Right ventricle myocardium inferior (tissue), 1 donor: ENCODE data around the gene OR1I1. TPM values are rescaled to one million over a fixed set of nuclear protein-coding genes. Genes with fewer than 3 reads are reported as not detected.
"Not testable (repeated sequence)": the region's sequence is repeated elsewhere in the genome, so short reads cannot be mapped to it uniquely, and the experiment has no call there.

Experiments used
- ATAC-seq: fragments of 200-7000 bp; cut with Tn5 transposase; one replicate; pipeline ENCODE4 v1.9.1; 2020; ENCODE audit warnings: mild to moderate bottlenecking, moderate library complexity
- DNase-seq: peaks from one replicate; pipeline ENCODE4 v3.0.0; 2021; ENCODE audit errors: missing footprints
- intact Hi-C: fragments of 100-400 bp; cut with DNase I; formaldehyde crosslinking; loops from one replicate; pipeline ENCODE4 v1.11.0; 2022
- total RNA-seq: library from RNA; stranded (reverse); fragmentation: NEBNext Ultra II Directional; extraction: Animal tissue kit (Norgen Biotek cat#: 25700); gene quantifications from one replicate; pipeline ENCODE4 v1.2.1, GENCODE V29; 2021
- donor health status: DM: no; HTN: yes; CAD: no; lungs with severe emphysema.

Gene OR1I1
- total RNA-seq, 1 donor from 2014 or later: not detected

DNA sequence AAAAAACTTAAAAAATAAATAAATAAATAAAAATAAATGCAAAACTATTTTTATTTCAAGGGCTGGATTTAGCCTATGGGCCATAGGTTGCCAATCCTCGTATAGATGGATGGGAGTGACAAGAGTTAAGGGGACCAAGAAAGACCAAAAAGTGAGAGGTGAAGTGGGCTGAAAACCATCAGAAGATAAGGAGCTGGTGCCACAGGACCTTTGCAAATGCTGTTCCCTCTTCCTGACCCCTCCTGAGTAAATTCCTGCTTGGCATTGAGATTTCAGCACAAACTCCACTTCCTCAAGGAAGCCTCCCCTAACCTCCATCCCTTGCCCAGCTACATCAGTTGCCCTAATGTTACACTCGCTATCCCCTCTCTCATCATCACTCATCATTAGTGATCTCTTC is 11.0 kb downstream of the OR1I1 start:
- intact Hi-C loops: loop anchor here (2.0 to 5.0 kb wide), 2 partner anchors 58 to 464 kb away; no protein-coding TSS in a partner anchor
- ATAC-seq (no peak), DNase-seq (no peak)

DNA sequence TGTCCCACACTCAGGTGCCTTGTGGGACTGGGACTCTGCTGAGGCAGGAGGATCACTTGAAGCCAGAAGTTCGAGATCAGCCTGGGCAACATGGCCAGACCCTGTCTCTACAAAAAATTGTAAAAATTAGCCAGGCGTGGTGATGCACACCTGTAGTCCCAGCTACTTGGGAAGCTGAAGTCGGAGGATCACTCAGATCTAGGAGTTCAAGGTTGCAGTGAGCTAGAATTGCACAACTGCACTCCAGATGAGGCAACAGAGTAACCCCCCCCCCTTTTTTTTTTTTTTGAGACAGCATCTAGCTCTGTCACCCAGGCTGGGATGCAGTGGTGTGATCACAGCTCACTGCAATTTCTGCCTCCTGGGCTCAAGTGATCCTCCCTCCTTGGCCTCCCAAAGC is 14.2 kb downstream of the OR1I1 start:
- no peak for ATAC-seq
- intact Hi-C loops: no loop called here
- DNase-seq: no peak

DNA sequence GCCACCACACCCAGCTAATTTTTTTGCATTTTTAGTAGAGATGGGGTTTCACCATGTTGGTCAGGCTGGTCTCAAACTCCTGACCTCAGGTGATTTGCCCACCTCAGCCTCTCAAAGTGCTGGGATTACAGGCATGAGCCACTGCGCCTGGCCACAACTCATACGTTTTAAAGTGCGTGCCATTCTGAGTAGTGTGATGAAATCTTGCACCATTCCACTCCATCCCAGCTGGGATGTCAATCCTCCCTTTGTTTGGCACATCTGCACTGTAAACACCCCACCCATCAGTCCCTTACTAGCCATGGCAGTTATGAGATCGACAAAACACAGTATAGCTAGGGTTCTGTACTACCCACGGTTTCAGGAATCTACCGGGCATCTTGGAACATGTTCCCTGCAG is 16.0 kb downstream of the OR1I1 start:
- DNase-seq, ATAC-seq, intact Hi-C loops: not testable (repeated sequence)

DNA sequence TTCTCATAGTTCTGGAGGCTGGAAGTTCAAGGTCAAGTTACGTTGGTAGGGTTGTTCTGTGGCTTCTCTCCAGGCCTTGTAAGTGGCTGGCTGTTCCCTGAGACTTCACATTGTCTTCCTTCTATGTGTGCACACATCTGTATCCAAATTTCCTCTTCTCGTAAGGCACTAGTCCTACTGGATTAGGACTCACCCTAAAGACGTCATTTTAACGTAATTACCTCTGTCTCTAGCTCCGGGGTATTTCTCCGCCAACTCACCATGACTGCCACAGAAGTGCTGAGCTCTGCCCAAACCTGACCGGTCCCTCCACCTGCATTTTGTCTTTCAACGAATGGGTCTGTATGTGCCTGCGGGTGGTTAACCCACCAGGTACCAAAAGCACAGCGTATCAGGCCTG is 16.4 kb downstream of the OR1I1 start:
- intact Hi-C loops: no loop called here
- DNase-seq (no peak), ATAC-seq (no peak)

DNA sequence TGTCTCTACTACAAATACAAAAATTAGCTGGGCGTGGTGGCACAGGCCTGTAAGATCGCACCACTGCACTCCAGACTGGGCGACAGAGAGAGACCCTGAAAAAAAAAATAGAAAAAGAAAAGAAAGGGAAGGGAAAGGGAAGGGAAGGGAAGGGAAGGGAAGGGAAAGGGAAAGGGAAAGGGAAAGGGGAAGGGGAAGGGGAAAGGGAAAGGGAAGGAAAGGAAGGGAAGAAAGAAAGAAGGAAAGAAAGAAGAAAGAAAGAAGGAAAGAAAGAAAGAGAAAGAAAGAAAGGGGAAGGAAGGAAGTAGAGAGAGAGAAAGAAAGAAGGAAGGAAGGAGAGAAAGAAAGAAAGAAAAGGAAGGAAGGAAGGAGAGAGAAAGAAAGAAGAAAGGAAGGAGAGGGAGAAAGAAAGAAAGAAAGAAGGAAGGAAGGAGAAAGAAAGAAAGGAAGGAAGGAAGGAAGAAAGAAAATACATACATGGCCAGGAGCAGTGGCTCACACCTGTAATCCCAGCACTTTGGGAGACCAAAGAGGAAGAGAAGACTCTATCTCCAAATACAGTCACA is 17.1 kb downstream of the OR1I1 start:
- no peak for ATAC-seq
- intact Hi-C loops: no loop called here
- DNase-seq: no peak

DNA sequence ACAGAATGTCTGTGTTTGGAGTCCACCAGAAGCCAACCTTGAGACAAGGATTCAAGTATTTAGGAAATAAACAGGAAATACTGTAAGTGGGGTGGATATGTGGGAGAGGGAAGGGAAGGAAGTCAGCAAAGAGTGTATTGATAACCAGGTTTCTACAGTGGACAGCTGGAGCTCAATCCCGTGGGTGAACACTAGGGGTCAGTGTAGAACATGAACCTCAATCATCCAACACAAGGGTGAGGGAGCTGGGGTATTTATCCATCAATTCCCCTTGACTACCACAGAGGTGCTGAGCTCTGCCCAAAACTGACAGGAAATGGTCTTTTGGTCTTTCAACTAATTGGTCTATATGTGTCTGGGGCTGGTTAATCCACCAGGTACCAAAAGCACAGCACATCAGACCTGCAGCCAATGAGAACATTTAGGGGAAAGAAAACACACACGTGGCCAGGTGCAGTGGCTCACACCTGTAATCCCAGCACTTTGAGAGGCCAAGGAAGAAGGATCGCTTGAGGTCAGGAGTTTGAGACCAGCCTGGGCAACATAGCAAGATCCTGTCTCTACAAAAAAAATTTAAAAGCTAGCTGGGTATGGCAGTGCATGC is 19.6 kb downstream of the OR1I1 start:
- peak; percentile 60 for ATAC-seq
- intact Hi-C loops: loop anchor here (2.0 kb wide), 1 partner anchor 49 kb away; no protein-coding TSS in a partner anchor
- DNase-seq: no peak

DNA sequence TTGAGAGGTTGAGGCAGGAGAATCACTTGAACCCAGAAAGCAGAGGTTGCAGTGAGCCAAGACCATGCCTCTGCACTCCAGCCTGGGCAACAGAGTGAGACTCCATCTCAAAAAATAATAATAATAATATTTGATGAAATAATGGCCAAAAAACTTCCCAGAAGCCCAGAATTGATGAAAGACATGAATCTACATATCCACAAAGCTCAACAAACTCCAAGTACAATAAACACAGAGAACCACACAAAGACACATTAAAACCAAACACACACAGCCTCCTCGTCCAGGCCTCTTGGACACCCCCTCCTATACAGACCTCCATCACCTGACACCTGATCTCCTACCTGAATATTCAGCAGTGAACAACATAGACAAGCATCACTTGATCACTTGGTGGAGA is 22.0 kb downstream of the OR1I1 start:
- no peak for ATAC-seq
- intact Hi-C loops: no loop called here
- no peak for DNase-seq

DNA sequence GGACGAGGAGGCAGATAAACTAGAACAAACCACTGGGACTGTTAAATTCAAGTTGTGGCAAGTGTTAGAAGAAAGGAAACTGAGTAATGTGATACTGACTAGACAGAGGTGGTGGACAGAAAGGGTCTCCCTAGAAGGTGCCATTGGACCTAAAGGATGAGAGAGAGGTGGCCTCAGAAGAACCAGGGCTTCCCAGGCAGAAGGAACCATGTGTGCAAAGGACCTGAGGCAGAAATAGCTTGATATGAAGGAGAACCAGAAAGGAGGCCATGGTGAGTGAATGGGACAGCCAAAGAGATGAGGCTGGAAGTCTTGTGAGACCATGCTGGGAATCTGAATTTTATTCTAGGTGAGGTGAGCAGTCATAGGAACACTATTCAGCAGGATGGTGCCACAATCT is 22.4 kb downstream of the OR1I1 start:
- DNase-seq (no peak), ATAC-seq (no peak)
- intact Hi-C loops: no loop called here

DNA sequence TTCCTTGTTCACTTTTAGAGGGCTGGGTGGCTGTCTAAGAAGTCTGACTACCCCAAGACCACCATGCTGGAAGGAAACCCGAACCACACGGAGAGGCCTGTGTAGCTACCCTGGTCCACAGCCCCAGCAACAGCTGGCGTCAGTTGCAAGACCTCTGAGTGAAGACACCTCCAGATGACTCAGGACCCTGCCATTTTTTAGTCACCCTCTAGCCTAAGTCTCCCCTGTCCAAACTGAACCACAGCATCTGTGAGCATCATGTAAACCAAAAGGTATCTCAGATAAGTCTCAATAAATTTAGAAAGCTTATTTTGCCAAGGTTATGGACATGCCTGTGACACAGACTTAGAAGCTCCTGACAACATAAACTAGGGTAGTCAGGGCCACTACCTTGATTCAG is 23.0 kb downstream of the OR1I1 start:
- ATAC-seq (no peak), DNase-seq (no peak)
- intact Hi-C loops: no loop called here

DNA sequence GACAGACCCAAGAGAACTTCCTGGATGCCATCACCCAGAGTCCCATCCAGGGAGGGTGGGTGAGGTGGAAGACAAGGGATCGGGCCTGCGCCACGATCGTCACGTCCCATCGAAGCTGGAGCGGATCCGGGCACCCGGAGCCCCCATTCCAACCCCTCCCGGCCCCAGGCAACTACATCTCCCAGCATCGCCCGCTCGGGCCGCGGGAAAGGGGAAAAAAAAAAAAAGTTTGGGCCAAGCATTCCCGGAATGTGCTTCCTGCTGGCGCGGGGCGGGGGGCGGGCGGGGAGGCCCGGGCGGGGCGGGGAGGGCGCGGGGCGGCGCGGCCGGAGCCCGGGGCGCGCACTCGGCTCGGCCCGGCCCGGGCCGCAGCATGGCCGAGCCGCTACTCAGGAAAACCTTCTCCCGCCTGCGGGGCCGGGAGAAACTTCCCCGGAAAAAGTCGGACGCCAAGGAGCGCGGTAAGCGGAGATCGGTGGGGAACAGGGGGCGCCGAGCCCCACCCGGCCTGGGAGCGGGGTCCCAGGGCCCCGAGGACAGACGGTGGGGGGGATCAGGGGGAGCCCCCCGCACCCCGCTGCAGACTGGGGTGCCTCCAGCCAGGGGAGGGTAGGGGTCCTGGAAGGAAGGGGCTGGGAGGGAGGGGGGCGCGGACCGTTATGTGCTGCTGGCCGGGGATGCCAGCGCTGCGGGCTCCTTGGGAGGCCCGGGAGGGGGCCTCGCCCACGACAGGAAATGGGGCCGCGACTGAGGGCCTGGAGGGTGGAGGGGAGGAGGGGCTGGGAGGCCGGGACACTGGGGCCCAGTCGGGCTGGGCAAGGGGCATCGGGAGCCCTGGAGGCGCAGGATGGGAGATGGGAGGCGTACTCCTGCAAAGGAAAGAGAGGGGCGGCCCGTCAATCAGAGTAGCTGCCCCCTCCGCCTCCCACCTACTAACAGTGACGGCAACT is 25.3 kb downstream of the OR1I1 start, which contains the start of gene SYDE1:
TSS of gene SYDE1 (plus strand) at position 341 of the 950 bp plus-strand sequence. CDS start at position 374, 33 bp downstream.
- DNase-seq (no peak), ATAC-seq (peak; percentile 75)
- intact Hi-C loops: loop anchor here (1.0 kb wide), 1 partner anchor 18 kb away; a partner anchor contains a TSS

DNA sequence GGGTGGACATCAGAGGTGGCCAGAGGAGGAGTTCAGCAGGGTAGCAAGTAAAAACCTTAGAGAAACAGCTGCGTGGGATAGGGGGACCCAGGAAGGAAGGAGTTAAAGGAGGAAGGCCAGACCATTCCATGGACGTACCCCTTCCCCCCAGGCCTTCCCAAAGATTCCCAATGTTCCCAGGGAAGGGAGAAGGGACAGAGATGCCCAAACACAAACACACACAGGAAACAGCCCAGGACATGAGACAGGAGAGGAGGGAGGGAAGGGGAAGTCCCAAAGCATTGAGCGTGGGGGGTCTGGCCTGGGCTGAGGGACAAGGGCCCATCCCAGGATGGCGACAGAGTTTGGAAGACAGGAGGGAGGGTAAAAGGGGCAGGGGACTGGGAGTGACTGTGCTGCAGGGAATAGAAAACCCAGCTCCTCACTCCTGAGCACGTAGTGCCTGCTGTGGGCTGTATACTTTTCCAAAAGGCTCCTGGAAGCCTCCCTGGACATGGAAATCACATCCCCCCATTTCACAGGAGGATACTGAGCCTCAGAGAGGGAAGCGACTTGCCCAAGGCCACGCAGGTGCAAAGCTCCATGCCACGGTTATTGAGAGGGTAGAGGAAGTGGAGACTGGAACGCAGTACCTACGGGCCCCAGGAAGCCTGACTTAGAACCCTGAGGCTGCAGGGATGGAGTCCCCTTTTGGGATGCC is 26.3 kb downstream of the OR1I1 start:
- ATAC-seq (peak; percentile 23), DNase-seq (no peak)
- intact Hi-C loops: no loop called here

DNA sequence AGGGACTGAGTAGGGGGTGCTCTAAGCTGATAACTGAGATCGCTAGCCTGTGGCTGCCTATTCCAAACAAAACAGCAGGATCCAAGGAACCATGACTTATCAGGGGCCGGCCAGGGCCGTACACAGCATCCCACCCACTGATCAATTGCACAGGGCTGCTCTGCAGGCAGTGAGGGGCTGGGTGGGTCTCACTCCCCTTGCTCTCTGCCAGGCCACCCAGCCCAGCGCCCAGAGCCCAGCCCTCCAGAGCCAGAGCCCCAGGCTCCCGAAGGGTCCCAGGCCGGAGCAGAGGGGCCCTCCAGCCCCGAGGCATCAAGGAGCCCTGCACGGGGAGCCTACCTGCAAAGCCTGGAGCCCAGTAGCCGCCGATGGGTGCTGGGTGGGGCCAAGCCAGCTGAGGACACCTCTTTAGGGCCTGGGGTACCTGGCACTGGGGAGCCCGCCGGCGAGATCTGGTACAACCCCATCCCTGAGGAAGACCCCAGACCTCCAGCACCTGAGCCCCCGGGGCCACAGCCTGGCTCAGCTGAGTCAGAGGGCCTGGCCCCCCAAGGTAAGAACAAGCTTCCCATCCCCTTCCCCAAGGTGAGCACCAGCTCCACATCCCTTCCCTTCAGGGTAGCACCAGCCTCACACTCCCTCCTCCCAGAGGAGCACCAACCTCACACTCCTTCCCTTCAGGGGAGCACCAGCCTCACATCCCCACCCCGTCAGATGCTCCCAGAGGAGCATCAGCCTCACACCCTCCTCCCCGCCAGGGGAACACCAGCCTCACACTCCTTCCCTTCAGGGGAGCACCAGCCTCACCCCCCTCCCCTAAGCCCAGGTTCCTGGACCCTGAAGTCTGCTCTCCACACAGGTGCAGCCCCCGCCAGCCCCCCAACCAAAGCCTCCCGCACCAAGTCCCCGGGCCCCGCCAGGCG is 27.1 kb downstream of the OR1I1 start:
- intact Hi-C loops: no loop called here
- ATAC-seq (no peak), DNase-seq (no peak)

DNA sequence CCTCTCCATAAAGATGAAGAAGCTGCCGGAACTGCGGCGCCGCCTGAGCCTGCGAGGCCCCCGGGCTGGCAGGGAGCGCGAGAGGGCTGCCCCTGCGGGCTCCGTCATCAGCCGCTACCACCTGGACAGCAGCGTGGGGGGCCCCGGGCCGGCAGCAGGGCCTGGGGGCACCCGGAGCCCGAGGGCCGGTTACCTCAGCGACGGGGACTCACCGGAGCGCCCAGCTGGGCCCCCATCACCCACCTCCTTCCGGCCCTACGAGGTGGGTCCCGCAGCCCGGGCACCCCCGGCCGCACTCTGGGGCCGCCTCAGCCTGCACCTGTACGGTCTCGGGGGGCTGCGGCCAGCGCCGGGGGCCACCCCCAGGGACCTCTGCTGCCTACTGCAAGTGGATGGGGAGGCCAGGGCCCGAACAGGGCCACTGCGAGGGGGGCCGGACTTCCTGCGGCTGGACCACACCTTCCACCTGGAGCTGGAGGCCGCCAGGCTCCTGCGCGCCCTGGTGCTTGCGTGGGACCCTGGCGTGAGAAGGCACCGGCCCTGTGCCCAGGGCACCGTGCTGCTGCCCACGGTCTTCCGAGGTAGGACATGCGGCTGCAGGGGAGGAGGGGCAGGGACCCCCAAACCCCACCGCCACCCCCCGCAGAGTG is 27.9 kb downstream of the OR1I1 start:
- ATAC-seq (no peak), DNase-seq (no peak)
- intact Hi-C loops: loop anchor here (10.0 kb wide), 1 partner anchor 145 kb away; no protein-coding TSS in a partner anchor

DNA sequence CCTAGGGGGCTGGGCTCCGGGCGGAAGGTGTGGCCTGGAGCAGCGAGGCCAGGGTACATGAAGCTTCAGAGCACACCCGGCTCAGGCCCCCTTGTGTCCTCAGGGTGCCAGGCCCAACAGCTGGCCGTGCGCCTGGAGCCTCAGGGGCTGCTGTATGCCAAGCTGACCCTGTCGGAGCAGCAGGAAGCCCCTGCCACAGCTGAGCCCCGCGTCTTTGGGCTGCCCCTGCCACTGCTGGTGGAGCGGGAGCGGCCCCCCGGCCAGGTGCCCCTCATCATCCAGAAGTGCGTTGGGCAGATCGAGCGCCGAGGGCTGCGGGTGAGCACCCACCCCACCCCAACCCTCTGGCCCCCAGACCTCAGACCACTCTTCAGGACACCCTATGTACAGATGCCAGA is 28.4 kb downstream of the OR1I1 start:
- intact Hi-C loops: loop anchor here (10.0 kb wide), 1 partner anchor 144 kb away; no protein-coding TSS in a partner anchor
- no peak for ATAC-seq
- no peak for DNase-seq

DNA sequence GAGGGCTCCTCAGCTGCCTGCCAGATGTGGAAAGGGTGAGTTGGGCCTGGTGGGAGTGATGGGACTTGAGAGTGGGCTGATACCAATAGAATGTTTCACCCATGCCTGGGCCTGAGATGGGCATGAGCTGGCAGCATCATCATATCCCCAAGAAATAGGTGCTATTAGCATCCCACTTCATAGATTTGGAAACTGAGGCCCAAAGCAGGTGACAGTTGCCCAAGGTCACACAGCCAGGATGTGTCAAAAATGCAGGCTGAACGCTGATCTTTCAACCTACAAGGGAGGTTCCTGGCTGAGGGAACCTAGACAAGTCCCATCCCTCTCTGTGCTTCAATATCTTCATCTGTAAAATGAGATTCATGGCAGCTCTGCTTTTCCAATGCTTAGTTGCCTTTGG is 29.7 kb downstream of the OR1I1 start:
- ATAC-seq (no peak), DNase-seq (no peak)
- intact Hi-C loops: loop anchor here (10.0 kb wide), 1 partner anchor 143 kb away; no protein-coding TSS in a partner anchor

DNA sequence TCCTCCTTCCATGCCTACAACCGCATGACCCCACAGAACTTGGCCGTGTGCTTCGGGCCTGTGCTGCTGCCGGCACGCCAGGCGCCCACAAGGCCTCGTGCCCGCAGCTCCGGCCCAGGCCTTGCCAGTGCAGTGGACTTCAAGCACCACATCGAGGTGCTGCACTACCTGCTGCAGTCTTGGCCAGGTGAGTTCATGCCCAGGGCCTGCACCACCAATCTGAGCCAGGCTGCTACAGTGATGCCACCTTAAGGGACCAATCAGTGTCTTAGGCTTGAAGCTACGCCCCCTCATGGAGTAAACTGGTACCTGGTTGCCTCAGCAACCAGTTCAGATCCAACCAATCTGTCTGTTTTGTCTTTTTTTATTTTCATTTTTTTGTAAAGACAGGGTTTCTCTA is 30.4 kb downstream of the OR1I1 start:
- DNase-seq (no peak), ATAC-seq (no peak)
- intact Hi-C loops: loop anchor here (10.0 kb wide), 1 partner anchor 142 kb away; no protein-coding TSS in a partner anchor
